Gastrocnemius medialis (tissue), 4 donors: ENCODE data around the gene PTPRN2. TPM values are rescaled to one million over a fixed set of nuclear protein-coding genes. Genes with fewer than 3 reads are reported as not detected.

ENCODE experiments used
- ATAC-seq, 2 donors: fragments of 150-250 bp; one replicate each; pipeline ENCODE4 v1.9.1; 2016
- DNase-seq, 2 donors: peaks; one replicate each; pipeline ENCODE4 v3.0.0-alpha.2; 2019
- H3K27ac ChIP-seq, 4 donors: fragments of 200-600 bp; sonication (generic); 1 replicate in 1 of 4; 2 replicates in 3 of 4; pipeline ENCODE4 v1.5.1; 2016 to 2018; ENCODE audit warnings: mild to moderate bottlenecking in 2 of 4, moderate library complexity in 1 of 4
- H3K27me3 ChIP-seq, 3 donors: fragments of 200-600 bp; sonication (generic) in 2 of 3; 1 replicate in 1 of 3; 2 replicates in 2 of 3; pipeline versions ENCODE4 v1.5.1 to v1.6.0; 2016 to 2019; ENCODE audit warnings: mild to moderate bottlenecking in 1 of 3, moderate library complexity in 1 of 3
- H3K36me3 ChIP-seq, 2 donors: fragments of 200-600 bp; sonication (generic) in 1 of 2; one replicate each; pipeline ENCODE4 v1.5.1; 2017 to 2018
- H3K4me1 ChIP-seq, 2 donors: fragments of 200-600 bp; sonication (generic) in 1 of 2; one replicate each; pipeline ENCODE4 v1.5.1; 2016 to 2017; ENCODE audit warnings: mild to moderate bottlenecking in 2 of 2
- H3K4me3 ChIP-seq, 4 donors: fragments of 200-600 bp; sonication (generic) in 3 of 4; 1 replicate in 1 of 4; 2 replicates in 3 of 4; pipeline ENCODE4 v1.5.1; 2016 to 2019; ENCODE audit warnings: mild to moderate bottlenecking in 2 of 4
- H3K9me3 ChIP-seq, 3 donors: fragments of 200-600 bp; sonication (generic) in 2 of 3; 1 replicate in 1 of 3; 2 replicates in 2 of 3; pipeline ENCODE4 v1.5.1; 2016 to 2019
- CTCF ChIP-seq, 5 experiments: fragments of 450-650 bp in 3 of 5; fragments of 200-600 bp in 2 of 5; sonication (generic) in 2 of 5; IDR thresholded peaks in 4 of 5; conservative IDR thresholded peaks in 1 of 5; 1 replicate in 4 of 5; 2 replicates in 1 of 5; pipeline ENCODE4 v1.5.1; 2016 to 2019; ENCODE audit warnings: antibody characterized with exemption in 5 of 5, mild to moderate bottlenecking in 3 of 5, moderate library complexity in 3 of 5
- POLR2A ChIP-seq, 2 donors: fragments of 450-650 bp; IDR thresholded peaks; one replicate each; pipeline ENCODE4 v1.6.1; 2017; ENCODE audit warnings: antibody characterized with exemption in 2 of 2, mild to moderate bottlenecking in 2 of 2, moderate library complexity in 2 of 2
- in situ Hi-C, 4 donors: fragments of 200-750 bp; cut with MboI; loops; one replicate each; pipeline versions ENCODE4 v1.15.0 to v1.8.0; 2017; ENCODE audit warnings: low sequenced_read_pairs in 4 of 4
- intact Hi-C: fragments of 100-400 bp; cut with DNase I; formaldehyde crosslinking; loops from one replicate; pipeline ENCODE4 v1.15.1; 2023; ENCODE audit warnings: low total_unique reads
- total RNA-seq, 4 donors: library from RNA; depleted of rRNA; stranded (reverse); fragments of >200 nt; gene quantifications; one replicate each; pipeline versions ENCODE4 v1.1.0 to v1.2.3, GENCODE V29; 2016

The PTPRN2 gene
- total RNA-seq, 4 donors from 2014 or later, result 0.66 to 0.85 (median 0.81) TPM

DNA sequence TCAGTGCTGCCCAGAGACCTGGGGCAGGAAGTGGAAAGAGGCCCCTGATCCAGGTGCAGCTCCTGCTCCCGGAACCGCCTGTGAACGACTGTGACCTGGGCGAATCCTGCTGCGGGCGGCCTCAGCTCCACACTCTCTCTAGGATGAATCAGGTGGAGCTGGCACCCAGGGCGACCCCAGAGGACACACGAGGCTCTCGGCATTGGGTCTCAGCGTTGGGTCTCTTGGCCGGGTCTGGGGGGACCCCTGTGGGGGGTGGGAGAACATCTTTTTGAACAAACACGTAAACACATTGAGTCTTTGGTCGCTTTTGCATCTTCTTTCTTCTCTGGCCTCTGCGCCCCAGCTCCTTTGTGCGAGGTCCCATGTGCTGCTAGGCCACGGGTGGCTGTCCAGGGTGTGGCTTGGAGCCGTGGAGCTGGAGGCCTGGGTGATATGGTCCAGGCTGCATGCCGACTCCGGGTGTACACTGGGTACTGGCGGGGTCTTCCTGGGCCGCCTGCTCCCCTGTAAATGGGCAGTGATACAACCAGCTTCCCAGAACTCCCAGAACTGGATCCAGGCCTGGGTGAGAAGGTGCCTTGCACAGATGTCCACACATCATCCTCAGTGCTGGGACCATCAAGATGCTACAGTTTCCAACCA lies 815.0 kb downstream of the PTPRN2 start:
- intact Hi-C loops, result no loop called here
- TF ChIP-seq CTCF (IDR thresholded peaks at IDR 0.05 in 4 of 5, conservative IDR thresholded peaks at IDR 0.05 in 1 of 5), result no peak
- Histone ChIP-seq H3K9me3 (no peaks in the 10 kb centered on the region), H3K4me3 (no peak overlapping the region), H3K27me3 (peaks cover 0 to 2% (median 0%) of the 10 kb centered on the region in 3 donors), H3K4me1 (no peaks in the 10 kb centered on the region), H3K27ac (no peak overlapping the region), H3K36me3 (no peaks in the 10 kb centered on the region)
- in situ Hi-C loops, result no loop called here
- DNase-seq (no peak), ATAC-seq (no peak)

GRCh38 chr7:157771689-157772088 lies 815.9 kb downstream of the PTPRN2 start:
- Histone ChIP-seq H3K27ac (no peak overlapping the region), H3K4me3 (no peak overlapping the region), H3K27me3 (peaks cover 0 to 2% (median 0%) of the 10 kb centered on the region in 3 donors), H3K9me3 (no peaks in the 10 kb centered on the region), H3K4me1 (no peaks in the 10 kb centered on the region), H3K36me3 (no peaks in the 10 kb centered on the region)
- intact Hi-C loops (no loop called here), in situ Hi-C loops (no loop called here)
- DNase-seq, result no peak
- ATAC-seq, result no peak
- TF ChIP-seq POLR2A (IDR thresholded peaks at IDR 0.05) (no peak), CTCF (IDR thresholded peaks at IDR 0.05 in 4 of 5, conservative IDR thresholded peaks at IDR 0.05 in 1 of 5) (no peak)

DNA sequence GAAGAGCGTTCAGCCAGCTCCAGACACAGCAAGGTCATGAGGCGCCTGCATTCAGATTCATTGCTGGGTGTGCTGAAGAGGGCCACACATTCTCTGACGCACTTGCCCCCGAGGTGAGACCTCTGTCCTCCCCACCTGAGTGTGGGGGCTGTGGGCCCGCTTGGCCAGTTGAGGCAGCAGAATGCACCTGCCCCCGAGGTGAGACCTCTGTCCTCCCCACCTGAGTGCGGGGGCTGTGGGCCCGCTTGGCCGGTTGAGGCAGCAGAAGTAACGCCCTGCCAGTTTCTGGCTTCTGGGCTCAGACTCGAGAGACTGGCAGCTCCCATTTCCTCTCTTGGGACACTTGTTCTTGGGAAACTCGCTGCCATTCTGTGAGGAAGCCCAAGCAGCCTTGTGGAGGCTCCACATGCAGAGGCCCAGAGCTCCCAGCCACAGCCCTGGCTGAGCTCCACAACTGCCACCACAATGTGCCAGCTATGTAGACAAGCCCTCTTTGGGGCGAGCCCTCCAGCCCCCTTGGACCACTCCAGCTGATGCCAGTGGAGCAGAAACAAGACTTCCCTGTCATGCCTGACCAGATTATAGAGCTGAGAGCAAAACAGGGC lies 816.8 kb downstream of the PTPRN2 start:
- no peaks in the 10 kb centered on the region for H3K9me3 ChIP-seq
- no peak for DNase-seq
- ATAC-seq, result no peak
- no peak overlapping the region for H3K4me3 ChIP-seq
- in situ Hi-C loops, result no loop called here
- TF ChIP-seq POLR2A (IDR thresholded peaks at IDR 0.05) (no peak), CTCF (IDR thresholded peaks at IDR 0.05 in 4 of 5, conservative IDR thresholded peaks at IDR 0.05 in 1 of 5) (no peak)
- H3K27me3 ChIP-seq, result peaks cover 0 to 2% (median 0%) of the 10 kb centered on the region in 3 donors
- no peak overlapping the region for H3K27ac ChIP-seq
- no peaks in the 10 kb centered on the region for H3K36me3 ChIP-seq
- intact Hi-C loops, result no loop called here
- H3K4me1 ChIP-seq, result no peaks in the 10 kb centered on the region

- peaks cover 0 to 2% (median 0%) of the 10 kb centered on the region in 3 donors for H3K27me3 ChIP-seq
- H3K4me1 ChIP-seq, result no peaks in the 10 kb centered on the region
- no peak overlapping the region for H3K27ac ChIP-seq
- TF ChIP-seq POLR2A (IDR thresholded peaks at IDR 0.05) (no peak), CTCF (IDR thresholded peaks at IDR 0.05 in 4 of 5, conservative IDR thresholded peaks at IDR 0.05 in 1 of 5) (no peak)
- in situ Hi-C loops, result no loop called here
- no peak overlapping the region for H3K4me3 ChIP-seq
- H3K36me3 ChIP-seq, result no peaks in the 10 kb centered on the region
- intact Hi-C loops, result no loop called here
- H3K9me3 ChIP-seq, result no peaks in the 10 kb centered on the region
- no peak for ATAC-seq
- no peak for DNase-seq
These were observed 818.0 kb downstream of the PTPRN2 start for GRCh38 chr7:157769526-157770215.
